ENCODE data around the gene MYO3B. TPM values are rescaled to one million over a fixed set of nuclear protein-coding genes. Genes with fewer than 3 reads are reported as not detected.

Gene MYO3B
- total RNA-seq, 2 donors from 2014 or later: 0.05 to 0.32 TPM

- H3K9me3 ChIP-seq: no peaks in the 10 kb centered on the region
- H3K36me3 ChIP-seq: no peaks in the 10 kb centered on the region
- H3K4me1 ChIP-seq: no peaks in the 10 kb centered on the region
- intact Hi-C loops (cut with DNase I): no loop called here
- H3K9ac ChIP-seq (ENCODE audit: low read depth in 2 of 2, low read length in 2 of 2): no peak overlapping the region
- H3K27me3 ChIP-seq: no peaks in the 10 kb centered on the region
- no peak overlapping the region for H3K27ac ChIP-seq
- TF ChIP-seq CTCF (IDR thresholded peaks at IDR 0.05): no peak
- no peak overlapping the region for H3K4me3 ChIP-seq
- no peak for DNase-seq
Observed at GRCh38 chr2:170241756-170242155, 63.8 kb downstream of the MYO3B start.

GRCh38 chr2:170243118-170243837 lies 65.3 kb downstream of the MYO3B start:
- H3K9ac ChIP-seq (ENCODE audit: low read depth in 2 of 2, low read length in 2 of 2): no peak overlapping the region
- no peaks in the 10 kb centered on the region for H3K27me3 ChIP-seq
- H3K36me3 ChIP-seq: no peaks in the 10 kb centered on the region
- no peaks in the 10 kb centered on the region for H3K4me1 ChIP-seq
- no peak for DNase-seq
- no peaks in the 10 kb centered on the region for H3K9me3 ChIP-seq
- no peak overlapping the region for H3K27ac ChIP-seq
- no peak overlapping the region for H3K4me3 ChIP-seq
- intact Hi-C loops (cut with DNase I): no loop called here
- TF ChIP-seq CTCF (IDR thresholded peaks at IDR 0.05): no peak

GRCh38 chr2:170243898-170244297 lies 66.0 kb downstream of the MYO3B start:
- DNase-seq: no peak
- Histone ChIP-seq H3K27me3 (no peaks in the 10 kb centered on the region), H3K4me1 (no peaks in the 10 kb centered on the region), H3K36me3 (no peaks in the 10 kb centered on the region), H3K9me3 (no peaks in the 10 kb centered on the region), H3K4me3 (no peak overlapping the region), H3K9ac (ENCODE audit: low read depth in 2 of 2, low read length in 2 of 2) (no peak overlapping the region), H3K27ac (no peak overlapping the region)
- TF ChIP-seq CTCF (IDR thresholded peaks at IDR 0.05): no peak
- intact Hi-C loops (cut with DNase I): no loop called here

GRCh38 chr2:170244555-170244954 lies 66.6 kb downstream of the MYO3B start:
- intact Hi-C loops (cut with DNase I): no loop called here
- H3K27me3 ChIP-seq: no peaks in the 10 kb centered on the region
- H3K4me1 ChIP-seq: no peaks in the 10 kb centered on the region
- no peak overlapping the region for H3K9ac ChIP-seq (ENCODE audit: low read depth in 2 of 2, low read length in 2 of 2)
- TF ChIP-seq CTCF (IDR thresholded peaks at IDR 0.05): no peak
- no peaks in the 10 kb centered on the region for H3K9me3 ChIP-seq
- DNase-seq: no peak
- H3K27ac ChIP-seq: no peak overlapping the region
- H3K4me3 ChIP-seq: no peak overlapping the region
- no peaks in the 10 kb centered on the region for H3K36me3 ChIP-seq

- intact Hi-C loops (cut with DNase I): no loop called here
- no peaks in the 10 kb centered on the region for H3K9me3 ChIP-seq
- no peaks in the 10 kb centered on the region for H3K36me3 ChIP-seq
- TF ChIP-seq CTCF (IDR thresholded peaks at IDR 0.05): no peak
- no peak for DNase-seq
- no peaks in the 10 kb centered on the region for H3K4me1 ChIP-seq
- H3K27me3 ChIP-seq: no peaks in the 10 kb centered on the region
- no peak overlapping the region for H3K9ac ChIP-seq (ENCODE audit: low read depth in 2 of 2, low read length in 2 of 2)
- no peak overlapping the region for H3K27ac ChIP-seq
- H3K4me3 ChIP-seq: no peak overlapping the region
Observed at GRCh38 chr2:170245312-170245711, 67.4 kb downstream of the MYO3B start.

All from colonic mucosa (tissue), 4 donors.